Measurements from ENCODE around the gene TPI1.

DNA sequence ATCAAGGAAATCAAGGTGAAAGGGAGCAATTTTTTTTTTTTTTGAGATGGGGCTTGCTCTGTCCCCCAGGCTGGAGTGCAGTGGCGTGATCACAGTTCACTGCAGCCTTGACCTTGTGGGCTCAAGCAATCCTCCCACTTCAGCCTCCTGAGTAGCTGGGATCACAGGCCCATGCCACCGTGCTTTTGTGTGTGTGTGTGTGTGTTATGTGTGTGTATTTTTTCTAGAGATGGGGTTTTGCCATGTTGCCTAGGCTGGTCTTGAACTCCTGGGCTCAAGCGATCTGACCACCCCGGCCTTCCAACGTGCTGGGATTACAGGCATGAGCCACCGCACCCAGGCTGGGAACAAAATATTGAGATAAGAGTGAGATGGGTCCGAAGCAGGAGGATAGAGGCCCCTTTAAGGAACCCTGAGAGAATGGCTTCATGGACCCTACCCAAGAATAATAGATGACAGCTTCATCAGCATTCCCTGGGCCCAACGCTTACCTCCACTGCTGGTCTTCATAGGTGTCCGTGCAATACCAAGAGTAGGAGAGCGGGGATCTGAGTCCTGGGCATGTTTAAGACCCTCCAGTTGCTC is 17.3 kb upstream of the TPI1 start:
- TF ChIP-seq JUND (IDR thresholded peaks at IDR 0.05) (no peak), RAD21 (IDR thresholded peaks at IDR 0.05) (no peak), YY1 (IDR thresholded peaks at IDR 0.05) (no peak), RXRA (IDR thresholded peaks at IDR 0.05) (no peak), TAF1 (conservative IDR thresholded peaks at IDR 0.05) (no peak), HNF4A (conservative IDR thresholded peaks at IDR 0.05) (no peak), GABPA (IDR thresholded peaks at IDR 0.05 in 1 of 2, conservative IDR thresholded peaks at IDR 0.05 in 1 of 2) (no peak), SP1 (IDR thresholded peaks at IDR 0.05) (no peak)
- TF ChIP-seq, protein P1, sequence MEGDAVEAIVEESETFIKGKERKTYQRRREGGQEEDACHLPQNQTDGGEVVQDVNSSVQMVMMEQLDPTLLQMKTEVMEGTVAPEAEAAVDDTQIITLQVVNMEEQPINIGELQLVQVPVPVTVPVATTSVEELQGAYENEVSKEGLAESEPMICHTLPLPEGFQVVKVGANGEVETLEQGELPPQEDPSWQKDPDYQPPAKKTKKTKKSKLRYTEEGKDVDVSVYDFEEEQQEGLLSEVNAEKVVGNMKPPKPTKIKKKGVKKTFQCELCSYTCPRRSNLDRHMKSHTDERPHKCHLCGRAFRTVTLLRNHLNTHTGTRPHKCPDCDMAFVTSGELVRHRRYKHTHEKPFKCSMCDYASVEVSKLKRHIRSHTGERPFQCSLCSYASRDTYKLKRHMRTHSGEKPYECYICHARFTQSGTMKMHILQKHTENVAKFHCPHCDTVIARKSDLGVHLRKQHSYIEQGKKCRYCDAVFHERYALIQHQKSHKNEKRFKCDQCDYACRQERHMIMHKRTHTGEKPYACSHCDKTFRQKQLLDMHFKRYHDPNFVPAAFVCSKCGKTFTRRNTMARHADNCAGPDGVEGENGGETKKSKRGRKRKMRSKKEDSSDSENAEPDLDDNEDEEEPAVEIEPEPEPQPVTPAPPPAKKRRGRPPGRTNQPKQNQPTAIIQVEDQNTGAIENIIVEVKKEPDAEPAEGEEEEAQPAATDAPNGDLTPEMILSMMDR (IDR thresholded peaks at IDR 0.05; ENCODE audit: low read depth, low read length, missing input control), result no peak
- TF ChIP-seq, protein P2, sequence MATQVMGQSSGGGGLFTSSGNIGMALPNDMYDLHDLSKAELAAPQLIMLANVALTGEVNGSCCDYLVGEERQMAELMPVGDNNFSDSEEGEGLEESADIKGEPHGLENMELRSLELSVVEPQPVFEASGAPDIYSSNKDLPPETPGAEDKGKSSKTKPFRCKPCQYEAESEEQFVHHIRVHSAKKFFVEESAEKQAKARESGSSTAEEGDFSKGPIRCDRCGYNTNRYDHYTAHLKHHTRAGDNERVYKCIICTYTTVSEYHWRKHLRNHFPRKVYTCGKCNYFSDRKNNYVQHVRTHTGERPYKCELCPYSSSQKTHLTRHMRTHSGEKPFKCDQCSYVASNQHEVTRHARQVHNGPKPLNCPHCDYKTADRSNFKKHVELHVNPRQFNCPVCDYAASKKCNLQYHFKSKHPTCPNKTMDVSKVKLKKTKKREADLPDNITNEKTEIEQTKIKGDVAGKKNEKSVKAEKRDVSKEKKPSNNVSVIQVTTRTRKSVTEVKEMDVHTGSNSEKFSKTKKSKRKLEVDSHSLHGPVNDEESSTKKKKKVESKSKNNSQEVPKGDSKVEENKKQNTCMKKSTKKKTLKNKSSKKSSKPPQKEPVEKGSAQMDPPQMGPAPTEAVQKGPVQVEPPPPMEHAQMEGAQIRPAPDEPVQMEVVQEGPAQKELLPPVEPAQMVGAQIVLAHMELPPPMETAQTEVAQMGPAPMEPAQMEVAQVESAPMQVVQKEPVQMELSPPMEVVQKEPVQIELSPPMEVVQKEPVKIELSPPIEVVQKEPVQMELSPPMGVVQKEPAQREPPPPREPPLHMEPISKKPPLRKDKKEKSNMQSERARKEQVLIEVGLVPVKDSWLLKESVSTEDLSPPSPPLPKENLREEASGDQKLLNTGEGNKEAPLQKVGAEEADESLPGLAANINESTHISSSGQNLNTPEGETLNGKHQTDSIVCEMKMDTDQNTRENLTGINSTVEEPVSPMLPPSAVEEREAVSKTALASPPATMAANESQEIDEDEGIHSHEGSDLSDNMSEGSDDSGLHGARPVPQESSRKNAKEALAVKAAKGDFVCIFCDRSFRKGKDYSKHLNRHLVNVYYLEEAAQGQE (IDR thresholded peaks at IDR 0.05), result no peak
- TF ChIP-seq, protein P3, sequence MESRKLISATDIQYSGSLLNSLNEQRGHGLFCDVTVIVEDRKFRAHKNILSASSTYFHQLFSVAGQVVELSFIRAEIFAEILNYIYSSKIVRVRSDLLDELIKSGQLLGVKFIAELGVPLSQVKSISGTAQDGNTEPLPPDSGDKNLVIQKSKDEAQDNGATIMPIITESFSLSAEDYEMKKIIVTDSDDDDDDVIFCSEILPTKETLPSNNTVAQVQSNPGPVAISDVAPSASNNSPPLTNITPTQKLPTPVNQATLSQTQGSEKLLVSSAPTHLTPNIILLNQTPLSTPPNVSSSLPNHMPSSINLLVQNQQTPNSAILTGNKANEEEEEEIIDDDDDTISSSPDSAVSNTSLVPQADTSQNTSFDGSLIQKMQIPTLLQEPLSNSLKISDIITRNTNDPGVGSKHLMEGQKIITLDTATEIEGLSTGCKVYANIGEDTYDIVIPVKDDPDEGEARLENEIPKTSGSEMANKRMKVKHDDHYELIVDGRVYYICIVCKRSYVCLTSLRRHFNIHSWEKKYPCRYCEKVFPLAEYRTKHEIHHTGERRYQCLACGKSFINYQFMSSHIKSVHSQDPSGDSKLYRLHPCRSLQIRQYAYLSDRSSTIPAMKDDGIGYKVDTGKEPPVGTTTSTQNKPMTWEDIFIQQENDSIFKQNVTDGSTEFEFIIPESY (IDR thresholded peaks at IDR 0.05), result no peak
- TF ChIP-seq, protein P4, sequence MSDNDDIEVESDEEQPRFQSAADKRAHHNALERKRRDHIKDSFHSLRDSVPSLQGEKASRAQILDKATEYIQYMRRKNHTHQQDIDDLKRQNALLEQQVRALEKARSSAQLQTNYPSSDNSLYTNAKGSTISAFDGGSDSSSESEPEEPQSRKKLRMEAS (IDR thresholded peaks at IDR 0.05), result no peak

Data from liver (tissue), 3 donors.